HepG2 (cell line): Measurements from ENCODE around the gene KRTAP10-11. TPM values are rescaled to one million over a fixed set of nuclear protein-coding genes. Genes with fewer than 3 reads are reported as not detected.
A peak's percentile ranks its signal among the peaks of the same experiment; 100 is the strongest.

Experiments used
- ATAC-seq: fragments of 200-7000 bp; cut with Tn5 transposase; 3 replicates; pipeline ENCODE4 v1.9.1; 2020; ENCODE audit warnings: mild to moderate bottlenecking, moderate library complexity
- BruUV-seq: library from RNA; stranded (reverse); fragments of 400-500 nt; replicated peaks from 2 replicates; lab custom pipeline; 2021; lab: Mats Ljungman, UMichigan
- CTCF ChIA-PET: fragments of 300-600 bp; formaldehyde crosslinking; extraction: SDS; loops from one replicate; lab custom pipeline; 2021; ENCODE audit warnings: low total read pairs, inconsistent platforms, low intra/inter-chr PET ratio; lab: Yijun Ruan, JAX
- POLR2A ChIA-PET: fragments of 350-600 bp; sonication (Branson Sonifier 250); formaldehyde crosslinking; loops from one replicate; lab custom pipeline; 2020; ENCODE audit warnings: antibody characterized with exemption, inconsistent platforms; lab: Yijun Ruan, JAX
- DNase-seq: peaks from one replicate; pipeline ENCODE4 v3.0.0-alpha.2; 2015; ENCODE audit warnings: low spot score
- FAIRE-seq: peaks from 3 replicates; lab custom pipeline; 2011; peaks lifted over from hg19 to GRCh38; lab: Jason Lieb, UNC
- H2AFZ ChIP-seq: one replicate; pipeline ENCODE4 v1.6.1; 2011; ENCODE audit warnings: low read length, inconsistent platforms
- H3K27ac ChIP-seq: fragments of 300-600 bp; 3 replicates; pipeline ENCODE4 v1.8.0; 2011; ENCODE audit warnings: mixed run types, mild to moderate bottlenecking, mixed read lengths, low read length, inconsistent platforms; ENCODE audit not compliant: insufficient read depth; ENCODE audit errors: extremely low read length
- H3K27me3 ChIP-seq, 2 experiments: fragments of 200-600 bp in 1 of 2; 2 replicates in 1 of 2; 3 replicates in 1 of 2; pipeline versions ENCODE4 v1.6.0 to v1.8.0; 2011; ENCODE audit warnings: low read length in 2 of 2, mild to moderate bottlenecking in 2 of 2, moderate library complexity in 2 of 2, inconsistent platforms in 1 of 2; ENCODE audit not compliant: insufficient read depth in 2 of 2, control insufficient read depth in 1 of 2
- H3K36me3 ChIP-seq, 2 experiments: fragments of 200-600 bp in 1 of 2; replicated peaks in 1 of 2; 2 replicates in 1 of 2; 3 replicates in 1 of 2; pipeline versions ENCODE4 v1.5.1 to v1.8.0; 2011; ENCODE audit warnings: low read length in 2 of 2, inconsistent platforms in 1 of 2; ENCODE audit not compliant: insufficient read depth in 2 of 2, control insufficient read depth in 1 of 2
- H3K4me1 ChIP-seq: 2 replicates; pipeline ENCODE4 v1.5.1; 2012; ENCODE audit warnings: low read length, inconsistent platforms; ENCODE audit not compliant: insufficient read depth
- H3K4me2 ChIP-seq: 2 replicates; pipeline ENCODE4 v1.6.0; 2011; ENCODE audit warnings: low read depth, low read length, inconsistent platforms
- H3K4me3 ChIP-seq, 3 experiments: fragments of 200-600 bp in 1 of 3; sonication (generic), shearing (Covaris generic) in 1 of 3; replicated peaks in 1 of 3; 2 replicates each; pipeline ENCODE4 v1.5.1; 2011 to 2016; ENCODE audit warnings: low read length in 3 of 3, inconsistent platforms in 2 of 3, low read depth in 2 of 3, mild to moderate bottlenecking in 2 of 3, control low read depth in 1 of 3, mixed read lengths in 1 of 3; ENCODE audit not compliant: insufficient read depth in 1 of 3
- H3K79me2 ChIP-seq: one replicate; pipeline ENCODE4 v1.6.1; 2011; ENCODE audit warnings: low read length, inconsistent platforms; ENCODE audit not compliant: insufficient read depth
- H3K9ac ChIP-seq: 2 replicates; pipeline ENCODE4 v1.6.0; 2011; ENCODE audit warnings: mild to moderate bottlenecking, low read depth, low read length, inconsistent platforms; ENCODE audit not compliant: insufficient read depth
- H3K9me3 ChIP-seq: 2 replicates; pipeline ENCODE4 v1.5.1; 2012; ENCODE audit warnings: mild to moderate bottlenecking, low read length
- H4K20me1 ChIP-seq: 2 replicates; pipeline ENCODE4 v1.6.0; 2011; ENCODE audit warnings: inconsistent platforms, mild to moderate bottlenecking, low read length, moderate library complexity; ENCODE audit not compliant: insufficient read depth
- ATF7-NPFF ChIP-seq: sonication (generic); formaldehyde crosslinking; IDR thresholded peaks from 2 replicates; pipeline ENCODE4 v1.8.1; 2023; ENCODE audit warnings: mild to moderate bottlenecking, low read depth, missing genetic modification reagents, moderate library complexity
- FLYWCH1 ChIP-seq: sonication (generic); formaldehyde crosslinking; IDR thresholded peaks from 2 replicates; pipeline ENCODE4 v1.8.1; 2023; ENCODE audit warnings: mild to moderate bottlenecking, missing genetic modification reagents
- HOXA5 ChIP-seq: sonication (generic); formaldehyde crosslinking; IDR thresholded peaks from 2 replicates; pipeline ENCODE4 v1.4.0; 2020; ENCODE audit warnings: missing genetic modification reagents
- NCOA1 ChIP-seq: sonication (generic); formaldehyde crosslinking; IDR thresholded peaks from 2 replicates; pipeline ENCODE4 v1.9.0; 2021; ENCODE audit warnings: missing genetic modification reagents
- RBAK ChIP-seq: sonication (generic); formaldehyde crosslinking; IDR thresholded peaks from 2 replicates; pipeline ENCODE4 v1.5.1; 2020; ENCODE audit warnings: mild to moderate bottlenecking, missing genetic modification reagents
- RXRB ChIP-seq: IDR thresholded peaks from 2 replicates; pipeline ENCODE4 v1.6.1; 2016; ENCODE audit warnings: borderline replicate concordance, missing genetic modification reagents, missing compliant biosample characterization
- SRY ChIP-seq: sonication (generic); formaldehyde crosslinking; IDR thresholded peaks from 2 replicates; pipeline ENCODE4 v1.8.0; 2022; ENCODE audit warnings: mild to moderate bottlenecking, missing genetic modification reagents
- ZFP36L1 ChIP-seq: sonication (generic); formaldehyde crosslinking; IDR thresholded peaks from 2 replicates; pipeline ENCODE4 v1.8.0; 2022; ENCODE audit warnings: mild to moderate bottlenecking, missing genetic modification reagents, moderate library complexity
- ZFP36L2 ChIP-seq: sonication (generic); formaldehyde crosslinking; IDR thresholded peaks from 2 replicates; pipeline ENCODE4 v1.4.0; 2020; ENCODE audit warnings: missing genetic modification reagents
- ZNF510 ChIP-seq: sonication (generic); formaldehyde crosslinking; IDR thresholded peaks from 2 replicates; pipeline ENCODE4 v1.4.0; 2020; ENCODE audit warnings: low read depth, mild to moderate bottlenecking, missing genetic modification reagents
- ZNF530 ChIP-seq: sonication (generic); formaldehyde crosslinking; IDR thresholded peaks from 2 replicates; pipeline ENCODE4 v1.5.0; 2020; ENCODE audit warnings: low read depth, mild to moderate bottlenecking, missing genetic modification reagents
- ZNF543 ChIP-seq: sonication (generic); formaldehyde crosslinking; IDR thresholded peaks from 2 replicates; pipeline ENCODE4 v1.4.0; 2020; ENCODE audit warnings: mild to moderate bottlenecking, missing genetic modification reagents
- ZNF775 ChIP-seq: sonication (generic); formaldehyde crosslinking; IDR thresholded peaks from 2 replicates; pipeline ENCODE4 v1.4.0; 2020; ENCODE audit warnings: missing genetic modification reagents, mild to moderate bottlenecking, moderate library complexity, borderline replicate concordance
- ZNF891 ChIP-seq: sonication (generic); formaldehyde crosslinking; IDR thresholded peaks from 2 replicates; pipeline ENCODE4 v1.5.0; 2020; ENCODE audit warnings: mild to moderate bottlenecking, missing genetic modification reagents
- WGBS: methylation state at CpG from one replicate; pipeline ENCODE4 v1.1.6; 2017; ENCODE audit warnings: low lambda C conversion rate; 5-methylcytosine and 5-hydroxymethylcytosine counted together
- in situ Hi-C: cut with HindIII; loops from 2 replicates; pipeline ENCODE4 v1.10.0; 2017; ENCODE audit warnings: low pct_unique_long_range_greater_than_20kb; ENCODE audit not compliant: extremely low pct_ligation_motif_present
- intact Hi-C: fragments of 100-400 bp; cut with micrococcal nuclease; formaldehyde crosslinking; loops from one replicate; pipeline ENCODE4 v1.10.0; 2022; ENCODE audit not compliant: unreplicated experiment
- polyA plus RNA-seq, 8 experiments: library from polyadenylated mRNA; depleted of rRNA in 3 of 8; stranded (reverse) in 7 of 8; unstranded in 1 of 8; fragments of >200 nt; fragmentation: Illumina TruSeq in 4 of 8; extraction: Trizol in 4 of 8; gene quantifications; 2 replicates each; pipeline versions ENCODE4 v1.2.1 to v1.2.3, GENCODE V29; 2011 to 2016; ENCODE audit warnings: low read depth in 4 of 8, missing spikeins in 1 of 8, mixed read lengths in 1 of 8; ENCODE audit not compliant: insufficient read depth in 1 of 8
- total RNA-seq, 5 experiments: library from RNA; depleted of rRNA; stranded (reverse); fragments of >200 nt; fragmentation: Illumina TruSeq; extraction: Trizol; gene quantifications; 2 replicates each; pipeline ENCODE4 v1.2.3, GENCODE V29; 2016; ENCODE audit warnings: low read depth in 1 of 5
- TF ChIP-seq, protein P1 (sequence below): conservative IDR thresholded peaks from 2 replicates; pipeline ENCODE4 v1.6.1; 2018; ENCODE audit warnings: missing genetic modification reagents
- TF ChIP-seq, protein P2 (sequence below): sonication (generic); formaldehyde crosslinking; IDR thresholded peaks from 2 replicates; pipeline ENCODE4 v1.5.1; 2020; ENCODE audit warnings: missing genetic modification reagents, mild to moderate bottlenecking, borderline replicate concordance
- TF ChIP-seq, protein P3 (sequence below): sonication (generic); formaldehyde crosslinking; IDR thresholded peaks from 2 replicates; pipeline ENCODE4 v1.5.0; 2020; ENCODE audit warnings: missing genetic modification reagents
- TF ChIP-seq, protein P4 (sequence below): sonication (generic); formaldehyde crosslinking; IDR thresholded peaks from 2 replicates; pipeline ENCODE4 v1.5.0; 2020; ENCODE audit warnings: mild to moderate bottlenecking, missing genetic modification reagents
- TF ChIP-seq, protein P5 (sequence below): sonication (generic); formaldehyde crosslinking; IDR thresholded peaks from 2 replicates; pipeline ENCODE4 v1.5.0; 2020; ENCODE audit warnings: mild to moderate bottlenecking, low read depth, missing genetic modification reagents, borderline replicate concordance

Gene KRTAP10-11
- total and polyA plus RNA-seq, 2 of the 13 experiments (the other 11 are each of a cell fraction or from before 2014, with no cell fraction given): not detected

DNA sequence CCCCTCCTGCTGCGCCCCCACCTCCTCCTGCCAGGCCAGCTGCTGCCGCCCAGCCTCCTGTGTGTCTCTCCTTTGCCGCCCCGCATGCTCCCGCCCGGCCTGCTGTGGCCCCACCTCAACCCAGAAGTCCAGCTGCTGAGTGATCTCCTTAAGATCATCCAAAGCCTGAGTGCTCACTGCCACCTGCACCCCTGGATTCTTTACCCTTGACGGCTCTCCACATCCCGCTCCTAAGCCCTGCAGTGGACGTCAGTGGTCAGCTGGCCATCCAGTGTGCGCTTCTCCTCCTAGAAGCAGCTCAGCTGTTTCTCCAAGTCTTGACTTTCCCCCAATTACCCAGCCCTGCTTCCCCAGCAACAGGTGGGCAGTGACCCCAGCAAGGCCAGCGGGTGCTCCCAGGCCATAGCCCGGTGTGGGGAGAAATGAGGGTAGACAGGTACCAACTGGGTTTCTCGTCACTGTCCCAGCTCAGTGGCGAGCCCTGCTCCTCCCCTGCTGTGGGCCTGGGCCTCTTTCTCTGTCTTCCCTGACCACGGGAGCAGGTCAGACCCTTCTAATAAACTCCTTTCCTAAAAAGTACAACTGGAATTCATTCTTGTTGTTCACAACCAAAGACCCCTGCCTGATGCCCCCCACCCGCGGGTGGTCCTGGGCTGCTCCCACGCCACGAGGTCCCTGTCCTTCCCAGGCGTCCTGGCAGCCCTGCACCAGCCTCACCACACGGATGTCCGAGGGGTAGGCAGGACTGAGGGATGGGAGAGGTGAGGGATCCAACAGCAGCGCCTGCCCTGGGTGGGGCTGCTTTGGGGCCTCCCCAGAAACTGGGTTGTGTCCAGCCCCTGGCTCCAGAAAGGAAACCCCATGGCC is 44.4 kb upstream of the KRTAP10-11 start:
- ATAC-seq (peak; percentile 38; the same call in 2 of the 3 replicates), DNase-seq (no peak), FAIRE-seq (no peak)
- Histone ChIP-seq H3K79me2 (no peaks in the 10 kb centered on the region), H3K9me3 (no peaks in the 10 kb centered on the region), H3K36me3 (no peaks in the 10 kb centered on the region), H4K20me1 (no peaks in the 10 kb centered on the region), H3K4me3 (no peak overlapping the region), H3K9ac (no peak overlapping the region), H3K27me3 (peaks cover 0 to 1% of the 10 kb centered on the region in 2 experiments; a peak in 1 of 5 replicates), H3K4me2 (no peak overlapping the region), H2AFZ (no peak overlapping the region), H3K4me1 (no peaks in the 10 kb centered on the region), H3K27ac (no peak overlapping the region)
- POLR2A ChIA-PET: no interaction called here
- WGBS: 80% methylated on average over 15 of the region's 23 CpGs
- no peak for TF ChIP-seq RXRB (CRISPR knock-in tag)
- no peak for TF ChIP-seq ZNF510 (CRISPR knock-in tag)
- TF ChIP-seq HOXA5 (CRISPR knock-in tag): no peak
- TF ChIP-seq ZNF891 (CRISPR knock-in tag): no peak
- TF ChIP-seq, protein P1, sequence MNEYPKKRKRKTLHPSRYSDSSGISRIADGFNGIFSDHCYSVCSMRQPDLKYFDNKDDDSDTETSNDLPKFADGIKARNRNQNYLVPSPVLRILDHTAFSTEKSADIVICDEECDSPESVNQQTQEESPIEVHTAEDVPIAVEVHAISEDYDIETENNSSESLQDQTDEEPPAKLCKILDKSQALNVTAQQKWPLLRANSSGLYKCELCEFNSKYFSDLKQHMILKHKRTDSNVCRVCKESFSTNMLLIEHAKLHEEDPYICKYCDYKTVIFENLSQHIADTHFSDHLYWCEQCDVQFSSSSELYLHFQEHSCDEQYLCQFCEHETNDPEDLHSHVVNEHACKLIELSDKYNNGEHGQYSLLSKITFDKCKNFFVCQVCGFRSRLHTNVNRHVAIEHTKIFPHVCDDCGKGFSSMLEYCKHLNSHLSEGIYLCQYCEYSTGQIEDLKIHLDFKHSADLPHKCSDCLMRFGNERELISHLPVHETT: no peak
- TF ChIP-seq, protein P2, sequence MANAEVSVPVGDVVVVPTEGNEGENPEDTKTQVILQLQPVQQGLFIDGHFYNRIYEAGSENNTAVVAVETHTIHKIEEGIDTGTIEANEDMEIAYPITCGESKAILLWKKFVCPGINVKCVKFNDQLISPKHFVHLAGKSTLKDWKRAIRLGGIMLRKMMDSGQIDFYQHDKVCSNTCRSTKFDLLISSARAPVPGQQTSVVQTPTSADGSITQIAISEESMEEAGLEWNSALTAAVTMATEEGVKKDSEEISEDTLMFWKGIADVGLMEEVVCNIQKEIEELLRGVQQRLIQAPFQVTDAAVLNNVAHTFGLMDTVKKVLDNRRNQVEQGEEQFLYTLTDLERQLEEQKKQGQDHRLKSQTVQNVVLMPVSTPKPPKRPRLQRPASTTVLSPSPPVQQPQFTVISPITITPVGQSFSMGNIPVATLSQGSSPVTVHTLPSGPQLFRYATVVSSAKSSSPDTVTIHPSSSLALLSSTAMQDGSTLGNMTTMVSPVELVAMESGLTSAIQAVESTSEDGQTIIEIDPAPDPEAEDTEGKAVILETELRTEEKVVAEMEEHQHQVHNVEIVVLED (CRISPR knock-in tag): no peak
- TF ChIP-seq, protein P3, sequence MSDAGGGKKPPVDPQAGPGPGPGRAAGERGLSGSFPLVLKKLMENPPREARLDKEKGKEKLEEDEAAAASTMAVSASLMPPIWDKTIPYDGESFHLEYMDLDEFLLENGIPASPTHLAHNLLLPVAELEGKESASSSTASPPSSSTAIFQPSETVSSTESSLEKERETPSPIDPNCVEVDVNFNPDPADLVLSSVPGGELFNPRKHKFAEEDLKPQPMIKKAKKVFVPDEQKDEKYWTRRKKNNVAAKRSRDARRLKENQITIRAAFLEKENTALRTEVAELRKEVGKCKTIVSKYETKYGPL: no peak
- TF ChIP-seq FLYWCH1: no peak
- no peak for TF ChIP-seq NCOA1 (CRISPR knock-in tag)
- no peak for TF ChIP-seq RBAK (CRISPR knock-in tag)
- no peak for TF ChIP-seq ZNF775 (CRISPR knock-in tag)
- no peak for TF ChIP-seq ZFP36L2
- TF ChIP-seq, protein P4, sequence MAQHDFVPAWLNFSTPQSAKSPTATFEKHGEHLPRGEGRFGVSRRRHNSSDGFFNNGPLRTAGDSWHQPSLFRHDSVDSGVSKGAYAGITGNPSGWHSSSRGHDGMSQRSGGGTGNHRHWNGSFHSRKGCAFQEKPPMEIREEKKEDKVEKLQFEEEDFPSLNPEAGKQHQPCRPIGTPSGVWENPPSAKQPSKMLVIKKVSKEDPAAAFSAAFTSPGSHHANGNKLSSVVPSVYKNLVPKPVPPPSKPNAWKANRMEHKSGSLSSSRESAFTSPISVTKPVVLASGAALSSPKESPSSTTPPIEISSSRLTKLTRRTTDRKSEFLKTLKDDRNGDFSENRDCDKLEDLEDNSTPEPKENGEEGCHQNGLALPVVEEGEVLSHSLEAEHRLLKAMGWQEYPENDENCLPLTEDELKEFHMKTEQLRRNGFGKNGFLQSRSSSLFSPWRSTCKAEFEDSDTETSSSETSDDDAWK (CRISPR knock-in tag): no peak
- no peak for TF ChIP-seq SRY
- TF ChIP-seq ZFP36L1 (CRISPR knock-in tag): no peak
- TF ChIP-seq ZNF543: no peak
- TF ChIP-seq, protein P5, sequence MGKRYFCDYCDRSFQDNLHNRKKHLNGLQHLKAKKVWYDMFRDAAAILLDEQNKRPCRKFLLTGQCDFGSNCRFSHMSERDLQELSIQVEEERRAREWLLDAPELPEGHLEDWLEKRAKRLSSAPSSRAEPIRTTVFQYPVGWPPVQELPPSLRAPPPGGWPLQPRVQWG (CRISPR knock-in tag): no peak
- TF ChIP-seq ZNF530: no peak
- TF ChIP-seq ATF7-NPFF (CRISPR knock-in tag): no peak
- intact Hi-C loops (no loop called here), in situ Hi-C loops (no loop called here)
- BruUV-seq: no TSS peak
- CTCF ChIA-PET: no interaction called here
